Superior temporal gyrus (tissue), 1 donor: ENCODE results near the gene RILPL2.
"Not testable (repeated sequence)": the region's sequence is repeated elsewhere in the genome, so short reads cannot be mapped to it uniquely, and the experiment has no call there.

Experiments used
- DNase-seq: peaks from one replicate; pipeline ENCODE4 v3.0.0-alpha.2; 2016; ENCODE audit errors: extremely low spot score

Gene RILPL2

GRCh38 chr12:123449856-123450255 lies 13.4 kb upstream of the RILPL2 start:
- DNase-seq, result no peak

GRCh38 chr12:123449249-123449733 lies 12.8 kb upstream of the RILPL2 start:
- DNase-seq, result no peak

DNA sequence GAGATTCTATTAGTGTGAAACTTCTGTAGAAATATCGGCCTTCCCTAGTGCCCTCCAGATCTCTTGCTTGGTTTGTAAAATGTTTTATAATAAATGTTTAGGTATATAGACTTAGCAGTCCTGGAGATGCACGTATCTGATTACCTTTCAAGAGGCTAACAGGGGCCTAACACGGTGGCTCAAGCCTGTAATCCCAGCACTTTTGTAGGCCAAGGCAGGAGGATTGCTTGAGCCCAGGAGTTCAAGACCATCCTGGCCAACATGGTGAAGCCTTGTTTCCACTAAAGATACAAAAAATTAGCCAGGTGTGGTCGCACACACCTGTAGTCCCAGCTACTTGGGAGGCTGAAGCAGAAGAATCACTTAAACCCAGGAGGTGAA lies 9.8 kb upstream of the RILPL2 start:
- DNase-seq, result no peak

- no peak for DNase-seq
Observed at GRCh38 chr12:123445388-123446332, 9.2 kb upstream of the RILPL2 start.

GRCh38 chr12:123444092-123445026 lies 7.9 kb upstream of the RILPL2 start:
- DNase-seq, result no peak

- DNase-seq, result no peak
Observed at GRCh38 chr12:123442774-123443173, 6.3 kb upstream of the RILPL2 start.

GRCh38 chr12:123441523-123442164 lies 5.2 kb upstream of the RILPL2 start:
- DNase-seq, result no peak

DNA sequence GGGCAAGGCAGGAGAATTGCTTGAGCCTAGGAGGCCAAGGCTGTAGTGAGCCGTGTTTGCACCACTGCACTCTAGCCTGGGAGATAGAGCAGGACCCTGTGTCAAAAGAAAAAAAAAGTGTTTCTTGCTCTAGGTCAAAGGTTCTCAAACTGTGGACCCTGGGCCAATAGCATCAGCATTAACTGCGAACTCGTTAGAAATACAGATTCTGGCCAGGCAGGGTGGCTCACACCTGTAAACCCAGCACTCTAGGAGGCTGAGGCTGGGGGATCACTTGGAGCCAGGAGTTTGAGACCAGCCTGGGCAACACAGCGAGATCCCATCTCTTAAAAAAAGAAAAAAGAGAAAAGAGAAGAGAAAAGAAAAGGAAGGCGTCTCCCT lies 858 bp downstream of the RILPL2 start:
- DNase-seq, result no peak

DNA sequence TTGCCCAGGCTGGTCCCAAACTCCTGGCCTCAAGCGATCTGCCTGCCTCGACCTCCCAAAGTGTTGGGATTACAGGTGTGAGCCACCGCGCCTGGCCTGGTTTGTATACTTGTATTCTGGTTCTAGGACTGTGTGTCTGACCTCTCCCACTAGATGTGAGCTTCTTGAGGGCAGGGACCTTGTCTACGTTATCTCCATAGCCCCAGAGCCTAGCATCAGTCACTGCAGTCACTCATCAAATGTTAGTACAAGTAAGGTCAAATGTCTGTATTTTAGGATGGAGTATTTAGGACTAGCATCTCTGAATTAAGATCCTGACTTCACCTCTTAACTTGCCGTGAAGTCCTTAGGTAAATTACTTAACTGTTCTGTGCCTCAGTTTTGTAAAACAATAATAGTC lies 2.9 kb downstream of the RILPL2 start:
- DNase-seq, result no peak

DNA sequence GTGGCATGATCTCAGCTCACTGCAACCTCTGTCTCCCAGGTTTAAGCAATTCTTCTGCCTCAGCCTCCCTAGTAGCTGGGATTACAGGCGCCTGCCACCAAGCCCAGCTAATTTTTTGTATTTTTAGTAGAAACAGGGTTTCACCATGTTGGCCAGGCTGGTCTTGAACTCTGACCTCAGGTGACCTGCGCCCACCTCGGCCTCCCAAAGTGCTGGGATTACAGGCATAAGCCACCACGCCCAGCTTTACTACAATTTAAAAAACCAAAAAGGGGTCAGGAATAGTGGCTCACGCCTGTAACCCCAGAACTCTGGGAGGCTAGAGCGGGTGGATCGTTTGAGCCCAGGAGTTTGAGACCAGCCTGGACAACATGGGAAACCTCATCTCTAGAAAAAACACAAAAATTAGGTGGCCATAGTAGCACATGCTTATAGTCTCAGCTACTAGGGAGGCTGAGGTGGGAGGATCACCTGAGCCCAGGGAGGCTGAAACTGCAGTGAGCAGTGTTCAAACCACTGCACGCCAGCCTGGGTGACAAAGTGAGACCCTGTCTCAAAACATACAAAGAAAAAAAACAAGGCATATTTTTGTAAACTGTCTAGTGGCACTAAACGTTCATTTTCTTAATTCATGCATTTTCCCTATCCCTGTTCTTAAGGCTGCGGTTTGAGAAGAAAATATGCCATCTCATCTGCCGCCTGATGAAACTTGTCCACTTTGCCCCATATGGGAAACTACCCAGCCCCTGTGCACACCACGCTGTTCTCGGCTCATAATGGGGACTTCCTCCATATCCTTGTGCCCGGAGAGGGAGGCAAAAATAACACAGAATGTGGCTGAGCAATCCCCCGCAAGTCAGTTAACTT lies 4.3 kb downstream of the RILPL2 start:
- DNase-seq, result not testable (repeated sequence)

DNA sequence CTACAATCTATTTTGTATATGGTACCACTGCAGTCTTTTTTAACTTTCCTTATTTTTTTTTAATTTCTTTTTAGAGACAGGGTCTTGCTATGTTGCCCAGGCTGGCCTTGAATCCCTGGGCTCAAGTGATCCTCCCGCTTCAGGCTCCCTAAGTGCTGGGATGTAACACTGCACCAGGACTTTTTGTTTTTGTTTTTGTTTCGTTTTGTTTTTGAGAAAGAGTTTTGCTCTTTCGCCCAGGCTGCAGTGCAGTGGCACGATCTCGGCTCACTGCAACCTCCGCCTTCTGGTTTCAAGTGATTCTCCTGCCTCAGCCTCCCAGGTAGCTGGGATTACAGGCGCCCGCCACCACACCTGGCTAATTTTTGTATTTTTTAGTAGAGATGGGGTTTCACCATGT lies 7.4 kb downstream of the RILPL2 start:
- not testable (repeated sequence) for DNase-seq

DNA sequence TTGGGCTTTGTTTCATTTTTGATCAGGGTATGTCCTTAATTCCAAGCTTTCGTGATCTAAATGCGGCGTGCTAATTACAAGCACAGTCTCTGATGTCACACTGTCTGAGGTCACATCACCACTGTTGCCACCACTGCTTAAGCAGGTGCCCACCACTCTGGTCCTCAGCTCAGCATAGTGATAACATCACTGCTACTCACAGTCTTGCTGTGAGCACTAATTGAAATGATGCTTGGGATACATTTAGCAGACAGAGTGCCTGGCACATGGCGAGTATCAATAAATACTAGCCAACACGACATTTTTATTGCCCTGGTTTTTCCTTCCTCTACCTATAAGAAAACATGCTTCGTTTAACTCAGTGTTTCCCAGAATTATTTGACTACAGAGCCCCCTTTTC lies 7.9 kb downstream of the RILPL2 start:
- DNase-seq, result no peak

DNA sequence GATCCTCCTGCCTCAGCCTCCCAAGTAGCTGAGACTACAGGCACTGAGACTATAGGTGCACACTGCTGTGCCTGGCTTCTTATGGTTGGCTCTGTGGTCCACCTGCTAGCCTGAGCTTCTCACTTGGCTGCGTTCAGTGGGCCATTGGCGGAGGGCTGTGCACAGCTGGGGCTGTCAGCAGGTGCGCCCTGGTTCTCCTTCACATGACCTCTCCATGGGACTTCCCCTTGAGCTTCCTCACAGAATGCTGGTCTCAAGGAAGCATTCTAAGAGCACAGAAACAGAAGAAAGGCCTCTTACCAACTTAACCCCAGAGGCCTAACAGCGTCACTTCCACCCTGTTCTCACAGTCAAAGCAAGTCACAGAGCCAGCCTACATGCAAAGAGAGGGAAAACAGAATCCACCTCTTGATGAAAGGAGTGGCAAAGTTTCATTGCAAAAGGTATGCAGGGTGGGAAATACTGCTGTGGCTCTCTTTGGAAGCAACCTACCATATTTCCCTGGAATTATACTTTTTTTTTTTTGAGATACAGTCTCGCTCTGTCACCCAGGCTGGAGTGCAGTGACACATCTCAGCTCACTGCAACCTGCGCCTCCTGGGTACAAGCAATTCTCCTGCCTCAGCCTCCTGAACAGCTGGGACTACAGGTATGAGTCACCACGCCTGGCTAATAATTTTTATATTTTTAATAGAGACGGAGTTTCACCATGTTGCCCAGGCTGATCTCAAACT lies 9.3 kb downstream of the RILPL2 start:
- DNase-seq, result no peak

DNA sequence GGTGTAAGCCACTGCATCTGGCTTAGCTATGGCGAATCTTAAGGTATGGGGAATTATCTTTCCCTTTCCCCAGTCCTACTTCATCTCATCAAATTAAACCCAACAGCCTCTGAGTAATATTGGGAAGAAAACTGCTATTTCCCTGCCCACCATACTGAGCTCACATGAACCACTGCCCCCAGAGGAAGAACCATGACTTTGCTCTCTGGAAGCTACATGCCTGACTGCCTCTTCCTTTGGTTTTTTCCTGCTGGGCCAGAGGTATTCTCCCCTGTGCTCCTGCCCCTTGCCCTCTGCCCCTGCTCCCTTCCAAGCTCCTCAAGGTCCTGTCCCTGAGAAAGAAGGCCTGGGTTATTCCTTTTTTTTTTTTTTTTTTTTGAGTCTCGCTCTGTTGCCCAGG lies 15.2 kb downstream of the RILPL2 start:
- DNase-seq, result no peak

GRCh38 chr12:123410041-123410412 lies 26.5 kb downstream of the RILPL2 start:
- DNase-seq, result no peak

DNA sequence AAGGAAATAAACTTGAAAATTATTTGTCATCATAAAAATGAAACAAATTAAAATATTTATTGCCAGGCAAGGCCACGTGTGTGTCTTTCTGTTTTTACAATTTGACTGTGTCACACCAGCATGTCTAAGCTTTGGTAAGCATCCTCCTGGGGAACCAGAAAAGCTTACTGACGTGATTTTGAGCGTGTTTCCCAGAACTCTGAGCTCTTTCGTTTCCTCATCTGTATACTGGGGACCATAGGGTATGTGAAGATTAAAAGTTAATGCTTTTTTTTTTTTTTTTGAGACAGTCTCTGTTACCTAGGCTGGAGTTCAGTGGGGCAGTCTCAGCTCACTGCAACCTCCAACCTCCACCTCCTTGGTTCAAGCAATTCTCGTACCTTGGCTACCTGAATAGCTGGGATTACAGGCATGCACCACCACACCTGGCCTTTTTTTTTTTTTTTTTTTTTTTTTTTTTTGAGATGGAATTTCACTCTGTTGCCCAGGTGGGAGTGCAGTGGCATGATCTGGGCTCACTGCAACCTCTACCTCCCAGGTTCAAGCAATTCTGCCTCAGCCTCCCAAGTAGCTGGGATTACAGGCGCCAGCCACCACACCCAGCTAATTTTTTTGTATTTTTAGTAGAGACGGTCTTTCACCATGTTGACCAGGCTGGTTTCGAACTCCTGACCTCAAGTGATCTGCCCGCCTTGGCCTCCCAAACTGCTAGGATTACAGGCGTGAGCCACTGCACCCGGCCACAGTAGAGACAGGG lies 27.0 kb downstream of the RILPL2 start:
- DNase-seq, result not testable (repeated sequence)

GRCh38 chr12:123408619-123409018 lies 27.9 kb downstream of the RILPL2 start:
- not testable (repeated sequence) for DNase-seq

GRCh38 chr12:123407934-123408333 lies 28.6 kb downstream of the RILPL2 start:
- DNase-seq, result not testable (repeated sequence)

- not testable (repeated sequence) for DNase-seq
Observed at GRCh38 chr12:123407269-123407668, 29.2 kb downstream of the RILPL2 start.
